HG03571 (cell line): Measurements from ENCODE around the gene IFT88.

Experiments used
- ATAC-seq: cut with Tn5 transposase; IDR thresholded peaks from one replicate; pipeline ENCODE4 v1.9.1; 2021; ENCODE audit not compliant: unreplicated experiment

Gene IFT88

DNA sequence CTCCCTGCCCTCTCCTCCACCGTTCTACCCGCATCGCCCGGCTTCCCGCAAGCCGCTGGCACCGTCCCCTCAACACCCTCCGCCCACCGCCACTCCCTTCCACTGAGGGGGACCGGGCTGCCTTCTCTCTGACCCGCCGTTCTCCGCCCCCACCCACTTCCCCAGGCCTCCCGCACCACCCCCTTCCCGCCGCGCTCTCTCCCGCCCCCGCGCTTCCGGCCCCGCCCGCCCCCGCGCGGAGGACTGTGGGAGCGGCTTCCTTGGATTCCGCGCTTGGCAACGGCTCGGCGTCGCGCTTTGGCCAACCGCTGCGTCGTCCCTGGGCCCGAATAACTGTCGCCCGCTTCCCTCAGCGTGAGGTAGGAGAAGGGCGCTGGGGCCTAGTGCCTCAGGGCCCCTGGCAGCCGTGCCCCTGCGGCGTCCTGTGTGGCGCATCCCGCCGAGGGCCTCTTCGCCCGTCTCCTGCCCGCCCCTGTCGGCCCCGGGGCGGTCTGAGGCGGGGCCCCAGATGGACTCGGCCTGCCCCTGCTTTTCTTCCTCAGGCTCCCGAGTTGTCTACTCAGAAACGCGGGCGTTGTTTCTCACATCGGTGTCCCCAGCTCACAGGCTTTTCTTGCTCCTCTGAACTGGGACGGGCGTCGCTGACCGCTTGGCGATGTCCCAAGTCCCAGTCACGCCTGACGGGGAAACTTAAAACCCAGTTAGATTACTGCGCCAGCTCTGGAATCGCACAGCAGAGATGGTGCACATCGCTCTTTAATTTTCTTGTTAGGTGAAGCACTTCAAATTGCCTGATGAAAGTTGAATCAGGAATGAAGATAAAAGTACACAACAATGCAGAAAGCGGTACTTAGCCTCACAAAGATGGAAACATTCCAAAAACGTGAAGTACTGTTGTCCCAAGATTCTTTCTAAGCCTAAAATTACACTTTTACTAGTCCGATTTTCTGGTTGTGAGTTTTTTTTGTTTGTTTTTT, at the start of gene IFT88:
IFT88 (plus strand) TSS at position 260 of the 977 bp plus-strand sequence. CDS start 7,229 bp downstream, outside the sequence.
- ATAC-seq, result peak; percentile 86

DNA sequence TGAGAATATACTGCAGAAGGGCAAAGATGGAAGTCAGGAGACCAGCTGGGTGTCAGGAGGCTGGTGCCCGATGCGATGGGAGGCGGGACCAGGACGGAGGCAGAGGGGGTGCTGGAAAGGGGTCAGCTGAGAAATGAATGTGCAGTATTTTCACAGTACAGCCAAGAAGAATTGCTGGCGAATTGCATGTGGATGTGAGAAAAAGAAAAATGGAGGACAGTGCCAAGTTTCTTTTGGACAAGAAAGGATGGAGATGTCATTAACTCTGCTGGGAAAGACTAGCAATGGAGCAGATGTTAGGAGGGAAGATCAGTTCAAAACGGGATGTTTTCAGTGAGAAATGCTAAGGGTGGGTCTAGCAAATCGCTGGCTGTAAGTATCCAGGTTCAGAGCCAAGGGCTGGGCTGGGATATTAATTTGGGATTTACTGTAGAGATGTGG, 48.3 kb upstream of the IFT88 start:
- no peak for ATAC-seq

GRCh38 chr13:20519875-20520274, 47.1 kb upstream of the IFT88 start:
- no peak for ATAC-seq

DNA sequence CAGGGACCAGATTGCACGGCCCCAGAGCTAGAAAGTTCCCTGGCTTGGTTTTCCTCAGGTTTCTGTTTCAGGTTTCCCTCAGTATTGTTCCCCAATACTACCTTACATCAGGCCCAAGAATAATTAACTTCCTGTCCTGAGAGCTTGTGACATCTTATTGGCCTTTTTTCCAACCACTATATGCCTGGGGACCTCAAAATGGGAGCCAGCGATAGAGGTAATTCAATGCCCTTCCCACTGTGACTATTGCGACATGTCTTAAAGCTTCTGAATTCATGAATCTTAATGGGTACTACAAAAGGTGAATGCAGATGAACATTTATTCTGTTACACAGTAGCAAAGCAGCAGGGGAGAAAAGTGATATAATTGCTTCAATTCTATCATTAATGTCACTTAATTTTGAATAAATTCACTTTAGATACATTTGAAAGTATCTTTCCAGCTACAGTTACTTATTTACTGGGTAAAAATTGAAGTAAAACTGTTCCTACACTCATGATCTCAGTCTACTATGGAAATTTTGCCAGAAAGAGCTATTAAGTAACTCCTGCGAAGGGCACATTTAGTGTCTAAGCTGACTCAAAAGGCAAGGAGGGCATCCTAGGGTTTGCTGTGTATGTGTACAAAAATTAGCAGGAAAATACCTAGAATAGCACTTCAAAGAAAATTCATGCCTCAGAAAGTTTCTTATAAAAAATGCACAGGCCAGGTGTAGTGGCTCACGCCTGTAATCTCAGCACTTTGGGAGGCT, 45.4 kb upstream of the IFT88 start:
- ATAC-seq, result no peak

GRCh38 chr13:20525144-20525600, 41.8 kb upstream of the IFT88 start:
- ATAC-seq, result no peak

DNA sequence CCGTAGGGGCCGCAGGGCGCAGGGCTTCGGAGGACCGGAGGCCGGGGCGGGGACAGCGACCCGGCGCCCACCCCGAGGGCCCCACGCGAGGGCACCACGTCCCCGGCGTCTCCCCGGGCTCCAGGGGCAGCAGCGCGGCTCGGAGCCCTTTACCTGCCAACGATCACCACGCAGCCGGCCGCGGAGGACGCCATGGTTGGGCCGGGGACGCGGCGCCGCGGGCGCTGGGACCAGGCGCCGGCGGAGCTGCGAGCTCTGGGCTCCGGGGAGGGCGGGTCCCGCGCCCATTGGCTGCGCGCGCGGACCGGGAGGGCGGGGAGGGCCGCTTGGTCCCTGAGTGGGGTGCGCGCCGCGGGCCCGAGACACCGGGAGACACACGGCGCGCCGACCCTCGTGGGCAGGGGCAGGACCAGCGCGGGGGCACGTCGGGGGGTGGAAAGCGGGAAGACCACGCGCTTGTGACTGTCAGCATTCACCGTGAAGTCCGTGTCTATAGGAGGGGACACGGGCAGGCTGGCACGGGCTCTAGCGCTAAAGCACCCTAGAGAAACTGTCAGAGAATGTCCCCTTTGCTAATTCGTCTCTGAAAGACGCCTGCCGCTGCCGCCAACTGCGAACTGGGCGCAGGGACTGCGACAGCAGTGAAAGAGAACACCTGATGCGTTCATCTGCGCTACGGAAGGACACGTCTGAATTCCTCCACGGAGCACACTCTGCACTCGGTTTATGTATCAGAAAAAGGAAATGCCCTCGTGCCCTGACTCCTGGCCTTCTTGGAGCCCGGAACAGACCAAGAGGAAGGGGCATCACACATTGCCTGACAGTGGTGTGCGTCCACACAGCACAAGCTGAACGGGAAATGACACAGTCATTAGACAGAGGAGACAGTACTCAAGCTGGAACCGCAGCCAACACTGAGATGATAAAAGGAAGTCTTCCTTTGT, 41.1 kb upstream of the IFT88 start, which contains the start of gene CRYL1:
CRYL1 (minus strand) TSS at position 257 of the 944 bp plus-strand sequence; CDS start at position 194, 63 bp downstream.
- ATAC-seq, result peak; percentile 73

GRCh38 chr13:20526664-20527063, 40.3 kb upstream of the IFT88 start:
- ATAC-seq, result no peak

DNA sequence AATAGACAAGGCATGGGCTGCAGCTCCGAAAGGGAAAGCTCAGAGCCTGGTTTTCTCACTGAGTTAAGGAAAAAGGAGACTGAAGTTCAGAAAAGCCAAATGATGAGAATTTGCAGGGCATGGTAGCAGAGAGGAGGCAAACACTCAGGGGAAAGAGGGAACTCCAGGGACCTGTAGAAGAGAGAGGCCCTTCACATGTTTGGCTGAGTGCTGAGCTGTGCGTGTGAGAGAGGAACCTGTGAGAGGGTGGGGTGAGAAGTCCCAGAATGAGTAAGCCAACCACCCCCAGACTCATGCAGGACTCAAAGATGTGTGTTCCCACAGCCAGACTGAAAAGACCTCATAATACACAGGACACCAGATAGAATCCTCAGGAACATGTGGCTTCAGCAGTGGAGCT, 38.5 kb upstream of the IFT88 start:
- no peak for ATAC-seq

DNA sequence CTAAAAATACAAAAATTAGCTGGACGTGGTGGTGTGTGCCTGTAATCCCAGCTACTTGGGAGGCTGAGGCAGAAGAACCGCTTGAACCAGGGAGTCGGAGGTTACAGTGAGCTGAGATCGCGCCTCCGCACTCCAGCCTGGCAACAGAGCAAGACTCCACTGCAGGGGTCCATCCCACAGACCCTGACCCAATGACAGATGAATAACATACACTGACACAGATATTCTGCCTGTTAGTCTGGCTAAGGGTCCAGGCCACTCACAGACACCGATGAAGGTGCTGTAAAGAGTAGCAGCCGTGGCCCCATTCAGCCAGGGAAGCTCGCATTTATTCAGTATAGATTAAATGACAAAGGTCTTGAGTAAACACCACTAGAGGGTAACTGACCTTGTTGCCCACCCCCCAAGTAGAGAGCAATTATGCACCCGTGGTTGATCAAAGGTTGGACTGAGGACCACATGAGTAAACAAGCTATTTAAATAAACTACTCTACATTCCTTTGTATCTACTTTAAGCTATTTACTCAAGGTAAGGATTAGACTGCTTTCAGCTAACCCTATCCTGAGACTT, 32.8 kb upstream of the IFT88 start:
- no peak for ATAC-seq

- no peak for ATAC-seq
Observed at GRCh38 chr13:20536992-20537391, 30.0 kb upstream of the IFT88 start.

GRCh38 chr13:20544201-20544923, 22.6 kb upstream of the IFT88 start:
- no peak for ATAC-seq

GRCh38 chr13:20546556-20546955, 20.4 kb upstream of the IFT88 start:
- ATAC-seq, result peak; percentile 66

DNA sequence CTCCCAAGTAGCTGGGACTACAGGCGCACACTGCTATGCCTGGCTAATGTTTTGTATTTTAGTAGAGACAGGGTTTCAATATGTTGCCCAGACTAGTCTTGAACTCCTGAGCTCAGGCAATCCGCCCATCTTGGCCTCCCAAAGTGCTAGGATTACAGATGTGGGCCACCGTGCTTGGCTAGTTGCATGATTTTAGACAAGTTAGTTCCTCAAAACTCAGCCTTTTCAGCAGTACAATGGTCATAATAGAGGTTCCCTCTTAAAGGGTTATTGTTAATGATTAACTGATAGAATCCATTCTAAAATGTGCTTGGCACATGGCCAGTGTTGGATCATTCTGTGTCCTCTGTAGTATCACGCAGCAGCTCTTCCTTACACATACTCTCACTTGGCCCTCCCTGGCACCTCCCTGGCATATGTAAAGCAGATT, 19.5 kb upstream of the IFT88 start:
- no peak for ATAC-seq

DNA sequence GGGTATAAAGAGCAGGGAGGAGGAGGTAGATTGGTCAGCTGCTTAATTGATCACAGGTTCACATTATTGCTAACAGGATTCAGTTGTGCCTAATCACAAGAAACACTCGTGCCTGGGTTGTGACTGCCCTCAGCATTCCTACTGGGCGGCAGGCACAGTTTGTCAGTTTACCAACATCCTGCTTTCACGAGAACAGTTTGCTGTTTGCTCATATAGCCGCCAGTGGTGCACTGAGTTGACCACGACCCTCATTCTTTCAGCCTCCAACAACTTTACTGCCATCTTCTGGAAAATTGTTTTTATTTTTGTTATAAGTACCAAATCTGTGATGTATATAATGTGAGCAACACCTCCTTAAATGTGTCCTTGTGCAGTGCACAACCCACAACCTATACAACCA, 16.2 kb upstream of the IFT88 start:
- ATAC-seq, result no peak

- no peak for ATAC-seq
Observed at GRCh38 chr13:20553311-20553710, 13.6 kb upstream of the IFT88 start.

- ATAC-seq, result no peak
Observed at GRCh38 chr13:20558982-20559381, 8.0 kb upstream of the IFT88 start.

- no peak for ATAC-seq
Observed at GRCh38 chr13:20559659-20560356, 7.1 kb upstream of the IFT88 start.

DNA sequence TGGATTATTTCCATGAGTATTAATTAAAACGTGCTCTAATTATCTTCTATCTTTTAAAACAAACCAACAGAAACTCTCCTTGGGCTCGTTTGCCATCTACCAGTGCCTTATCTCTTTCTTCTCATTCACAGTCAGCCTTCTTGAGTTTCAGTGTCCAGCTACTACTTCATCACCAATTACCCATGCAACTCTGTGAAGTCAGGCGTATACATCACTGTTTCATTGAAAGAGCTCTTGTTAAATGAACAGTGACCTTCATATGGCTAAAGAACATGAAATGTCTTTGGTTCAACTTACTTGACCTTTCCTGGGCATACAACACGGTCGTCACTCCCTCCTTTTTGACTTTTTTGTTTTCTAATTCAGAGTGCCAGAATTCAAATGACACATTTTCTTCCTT, 5.2 kb upstream of the IFT88 start:
- no peak for ATAC-seq
